C4-2B (cell line): Measurements from ENCODE around the gene NDFIP1.

Experiments used
- H3K27ac ChIP-seq: fragments of 450-650 bp; 2 replicates; pipeline ENCODE4 v1.5.1; 2017
- ZFX ChIP-seq: fragments of 450-650 bp; IDR thresholded peaks from 2 replicates; pipeline ENCODE4 v1.6.1; 2017
- TF ChIP-seq, protein P1 (sequence below): fragments of 450-650 bp; conservative IDR thresholded peaks from 2 replicates; pipeline ENCODE4 v1.5.1; 2017; ENCODE audit warnings: mild to moderate bottlenecking

Gene NDFIP1

DNA sequence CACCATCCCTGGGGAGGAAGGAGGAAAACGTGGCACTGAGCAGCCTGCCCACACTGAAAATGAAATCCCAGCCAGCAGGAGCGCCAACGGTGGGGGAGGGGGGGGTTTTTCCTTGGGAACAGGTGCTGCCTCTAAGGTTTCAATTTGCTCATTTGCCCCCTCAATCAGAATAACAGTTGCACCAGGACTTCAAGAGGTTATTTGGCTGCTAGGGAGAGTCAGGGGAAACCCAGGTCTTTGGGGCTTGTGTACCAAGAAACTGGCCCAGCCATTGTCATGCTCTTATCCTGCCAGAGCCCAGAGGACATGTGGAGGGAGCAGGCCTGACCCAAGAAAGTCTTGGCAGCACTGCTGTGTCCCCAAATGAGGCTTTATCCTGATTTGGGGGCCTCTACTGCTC is 66.5 kb downstream of the NDFIP1 start:
- TF ChIP-seq ZFX, result no peak
- TF ChIP-seq, protein P1, sequence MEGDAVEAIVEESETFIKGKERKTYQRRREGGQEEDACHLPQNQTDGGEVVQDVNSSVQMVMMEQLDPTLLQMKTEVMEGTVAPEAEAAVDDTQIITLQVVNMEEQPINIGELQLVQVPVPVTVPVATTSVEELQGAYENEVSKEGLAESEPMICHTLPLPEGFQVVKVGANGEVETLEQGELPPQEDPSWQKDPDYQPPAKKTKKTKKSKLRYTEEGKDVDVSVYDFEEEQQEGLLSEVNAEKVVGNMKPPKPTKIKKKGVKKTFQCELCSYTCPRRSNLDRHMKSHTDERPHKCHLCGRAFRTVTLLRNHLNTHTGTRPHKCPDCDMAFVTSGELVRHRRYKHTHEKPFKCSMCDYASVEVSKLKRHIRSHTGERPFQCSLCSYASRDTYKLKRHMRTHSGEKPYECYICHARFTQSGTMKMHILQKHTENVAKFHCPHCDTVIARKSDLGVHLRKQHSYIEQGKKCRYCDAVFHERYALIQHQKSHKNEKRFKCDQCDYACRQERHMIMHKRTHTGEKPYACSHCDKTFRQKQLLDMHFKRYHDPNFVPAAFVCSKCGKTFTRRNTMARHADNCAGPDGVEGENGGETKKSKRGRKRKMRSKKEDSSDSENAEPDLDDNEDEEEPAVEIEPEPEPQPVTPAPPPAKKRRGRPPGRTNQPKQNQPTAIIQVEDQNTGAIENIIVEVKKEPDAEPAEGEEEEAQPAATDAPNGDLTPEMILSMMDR, result no peak
- no peak overlapping the region for H3K27ac ChIP-seq

- no peak overlapping the region for H3K27ac ChIP-seq
- TF ChIP-seq, protein P1, result no peak
- TF ChIP-seq ZFX, result no peak
Measured at GRCh38 chr5:142175461-142176142, 67.0 kb downstream of the NDFIP1 start.

- TF ChIP-seq ZFX, result no peak
- TF ChIP-seq, protein P1, result no peak
- no peak overlapping the region for H3K27ac ChIP-seq
Measured at GRCh38 chr5:142176255-142176654, 67.7 kb downstream of the NDFIP1 start.

- H3K27ac ChIP-seq, result no peak overlapping the region
- TF ChIP-seq, protein P1, result no peak
- TF ChIP-seq ZFX, result no peak
Measured at GRCh38 chr5:142178651-142179050, 70.1 kb downstream of the NDFIP1 start.

DNA sequence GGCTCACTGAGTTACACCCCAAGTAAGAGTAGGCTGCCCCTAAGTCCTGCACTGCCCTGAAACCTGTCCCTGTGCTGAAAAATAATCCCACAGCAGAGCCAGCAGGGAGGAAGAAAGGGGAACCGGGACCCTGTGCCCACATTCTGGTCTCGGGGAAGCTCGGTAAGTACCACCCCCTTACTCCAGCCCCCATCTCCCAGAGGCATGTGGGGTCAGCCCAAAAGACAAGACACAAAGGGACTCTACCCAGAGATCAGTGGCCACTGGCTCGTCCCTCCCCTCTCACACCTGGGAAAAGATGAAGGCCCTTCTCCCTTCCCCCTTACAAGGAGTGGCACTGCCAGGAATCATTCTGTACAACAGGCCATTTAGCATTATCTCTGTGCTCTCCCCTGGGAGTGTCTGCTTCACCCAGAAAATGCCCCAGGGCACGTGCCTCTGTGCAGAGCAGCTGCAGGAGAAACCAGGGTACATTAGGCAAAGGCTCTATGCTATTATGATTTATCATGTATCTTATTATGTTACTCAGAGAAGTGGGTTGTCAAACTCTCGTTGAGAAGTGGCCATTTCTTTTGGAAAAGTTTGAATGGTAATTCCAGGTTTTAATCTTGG is 71.3 kb downstream of the NDFIP1 start:
- TF ChIP-seq, protein P1, result no peak
- TF ChIP-seq ZFX, result no peak
- H3K27ac ChIP-seq, result no peak overlapping the region

DNA sequence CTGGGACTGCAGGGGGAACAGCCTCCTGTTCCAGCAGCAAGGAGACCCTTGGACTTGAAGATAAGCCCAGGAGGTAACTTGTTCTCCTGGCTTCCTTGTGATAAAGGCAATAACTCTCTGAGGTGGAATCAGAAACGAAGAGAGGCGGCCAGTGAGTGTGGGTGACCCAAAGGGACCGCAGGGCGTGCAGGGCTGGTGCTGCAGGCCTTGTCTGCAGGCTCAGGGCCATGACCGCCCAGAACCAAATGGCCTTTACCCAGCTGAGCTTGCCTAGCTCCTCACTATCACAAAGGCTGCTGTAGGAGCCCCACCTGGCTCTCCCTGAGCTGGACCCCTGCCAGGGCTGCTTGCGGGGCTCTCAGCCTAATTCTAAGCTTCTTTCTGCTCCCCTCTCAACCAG is 72.5 kb downstream of the NDFIP1 start:
- H3K27ac ChIP-seq, result no peak overlapping the region
- TF ChIP-seq, protein P1, result no peak
- TF ChIP-seq ZFX, result no peak

DNA sequence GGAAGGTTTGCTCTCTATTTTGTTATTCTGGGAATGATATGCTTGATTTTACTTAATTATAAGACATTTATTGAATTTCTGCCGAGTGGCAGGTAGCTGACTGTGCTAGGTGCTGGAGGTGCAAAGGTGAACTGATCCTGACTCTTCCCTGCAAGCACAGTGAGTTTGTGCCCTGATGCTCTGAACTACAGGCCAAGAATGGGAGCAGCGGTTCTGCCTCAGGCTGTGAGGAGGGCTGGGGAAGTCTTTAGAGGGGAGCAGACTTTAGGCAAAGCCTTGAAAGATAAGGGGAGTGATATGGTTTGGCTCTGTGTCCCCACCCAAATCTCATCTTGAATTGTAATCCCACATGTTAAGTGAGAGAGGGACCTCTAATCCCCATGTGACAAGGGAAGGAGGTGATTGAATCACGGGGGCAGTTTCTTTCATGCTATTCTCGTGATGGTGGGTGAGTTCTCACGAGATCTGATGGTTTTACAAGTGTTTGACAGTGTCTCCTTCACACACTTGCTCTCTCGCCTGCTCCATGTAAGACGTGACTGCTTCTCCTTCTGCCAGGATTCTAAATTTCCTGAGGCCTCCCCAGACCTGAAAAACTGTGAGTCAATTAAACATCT is 73.1 kb downstream of the NDFIP1 start:
- TF ChIP-seq, protein P1, result no peak
- no peak for TF ChIP-seq ZFX
- no peak overlapping the region for H3K27ac ChIP-seq
